HepG2 (cell line): ENCODE data around the gene WWC1. TPM values are rescaled to one million over a fixed set of nuclear protein-coding genes. Genes with fewer than 3 reads are reported as not detected.

Experiments
- FLYWCH1 ChIP-seq: sonication (generic); formaldehyde crosslinking; IDR thresholded peaks from 2 replicates; pipeline ENCODE4 v1.8.1; 2023; ENCODE audit warnings: mild to moderate bottlenecking, missing genetic modification reagents
- GABPA ChIP-seq, 2 experiments: IDR thresholded peaks; 2 replicates each; pipeline ENCODE4 v1.6.1; 2011 to 2016; ENCODE audit warnings: low read depth in 2 of 2, low read length in 1 of 2, missing biosample characterization in 1 of 2, missing genetic modification characterization in 1 of 2
- KAT2B ChIP-seq: fragments of 150-350 bp; IDR thresholded peaks from 2 replicates; pipeline ENCODE4 v1.6.1; 2014; ENCODE audit warnings: low read depth, low read length, borderline replicate concordance
- MEIS2 ChIP-seq: sonication (generic); formaldehyde crosslinking; IDR thresholded peaks from 2 replicates; pipeline ENCODE4 v1.9.0; 2021; ENCODE audit warnings: mild to moderate bottlenecking, missing genetic modification reagents
- NFKBIZ ChIP-seq: IDR thresholded peaks from 2 replicates; pipeline ENCODE4 v1.6.1; 2018; ENCODE audit warnings: missing genetic modification reagents, missing compliant biosample characterization
- NR2F2 ChIP-seq: IDR thresholded peaks from 2 replicates; pipeline ENCODE4 v1.6.1; 2012; ENCODE audit warnings: low read depth, inconsistent platforms, borderline replicate concordance
- PHF21A ChIP-seq: sonication (generic); formaldehyde crosslinking; IDR thresholded peaks from 2 replicates; pipeline ENCODE4 v1.5.0; 2020; ENCODE audit warnings: mild to moderate bottlenecking, missing genetic modification reagents
- PLRG1 ChIP-seq: fragments of 450-650 bp; conservative IDR thresholded peaks from 2 replicates; pipeline ENCODE4 v1.6.1; 2016
- SP5 ChIP-seq: IDR thresholded peaks from 2 replicates; pipeline ENCODE4 v1.6.1; 2016; ENCODE audit warnings: low read depth, borderline replicate concordance
- TEAD2 ChIP-seq: sonication (generic); formaldehyde crosslinking; IDR thresholded peaks from 2 replicates; pipeline ENCODE4 v1.9.0; 2021; ENCODE audit warnings: missing genetic modification reagents
- TEAD3 ChIP-seq: optimal IDR thresholded peaks from 2 replicates; pipeline ENCODE3; 2016; ENCODE audit warnings: borderline replicate concordance
- ZBTB7B ChIP-seq: sonication (generic); formaldehyde crosslinking; IDR thresholded peaks from 2 replicates; pipeline ENCODE4 v1.4.0; 2020; ENCODE audit warnings: missing genetic modification reagents
- ZMYM3 ChIP-seq: sonication (generic); formaldehyde crosslinking; IDR thresholded peaks from 2 replicates; pipeline ENCODE4 v1.5.1; 2020; ENCODE audit warnings: mild to moderate bottlenecking, missing genetic modification reagents
- ZNF335 ChIP-seq: sonication (generic); formaldehyde crosslinking; IDR thresholded peaks from 2 replicates; pipeline ENCODE4 v1.4.0; 2020; ENCODE audit warnings: missing genetic modification reagents
- ZNF430 ChIP-seq: sonication (generic); formaldehyde crosslinking; IDR thresholded peaks from 2 replicates; pipeline ENCODE4 v1.9.0; 2021; ENCODE audit warnings: mild to moderate bottlenecking, missing genetic modification reagents
- ZNF530 ChIP-seq: sonication (generic); formaldehyde crosslinking; IDR thresholded peaks from 2 replicates; pipeline ENCODE4 v1.5.0; 2020; ENCODE audit warnings: low read depth, mild to moderate bottlenecking, missing genetic modification reagents
- ZNF615 ChIP-seq: sonication (generic); formaldehyde crosslinking; IDR thresholded peaks from 2 replicates; pipeline ENCODE4 v1.5.0; 2020; ENCODE audit warnings: mild to moderate bottlenecking, missing genetic modification reagents, borderline replicate concordance
- polyA plus RNA-seq, 8 experiments: library from polyadenylated mRNA; depleted of rRNA in 3 of 8; stranded (reverse) in 7 of 8; unstranded in 1 of 8; fragments of >200 nt; fragmentation: Illumina TruSeq in 4 of 8; extraction: Trizol in 4 of 8; gene quantifications; 2 replicates each; pipeline versions ENCODE4 v1.2.1 to v1.2.3, GENCODE V29; 2011 to 2016; ENCODE audit warnings: low read depth in 4 of 8, missing spikeins in 1 of 8, mixed read lengths in 1 of 8; ENCODE audit not compliant: insufficient read depth in 1 of 8
- total RNA-seq, 5 experiments: library from RNA; depleted of rRNA; stranded (reverse); fragments of >200 nt; fragmentation: Illumina TruSeq; extraction: Trizol; gene quantifications; 2 replicates each; pipeline ENCODE4 v1.2.3, GENCODE V29; 2016; ENCODE audit warnings: low read depth in 1 of 5
- TF ChIP-seq, protein P1 (sequence below), 2 experiments: IDR thresholded peaks; 2 replicates each; pipeline ENCODE4 v1.6.1; 2011 to 2012; ENCODE audit warnings: low read length in 2 of 2, borderline replicate concordance in 1 of 2, low read depth in 1 of 2, mild to moderate bottlenecking in 1 of 2, moderate library complexity in 1 of 2
- TF ChIP-seq, protein P2 (sequence below): sonication (generic); formaldehyde crosslinking; IDR thresholded peaks from 2 replicates; pipeline ENCODE4 v1.4.0; 2020; ENCODE audit warnings: missing genetic modification reagents
- TF ChIP-seq, protein P3 (sequence below): sonication (generic); formaldehyde crosslinking; IDR thresholded peaks from 2 replicates; pipeline ENCODE4 v1.4.0; 2020; ENCODE audit warnings: mild to moderate bottlenecking, missing genetic modification reagents
- TF ChIP-seq, protein P4 (sequence below): sonication (generic); formaldehyde crosslinking; conservative IDR thresholded peaks from 2 replicates; pipeline ENCODE4 v1.4.0; 2020; ENCODE audit warnings: missing genetic modification reagents

WWC1 gene
- total and polyA plus RNA-seq, 2 of the 13 experiments (the other 11 are each of a cell fraction or from before 2014, with no cell fraction given), result 8.3 to 17.9 TPM

DNA sequence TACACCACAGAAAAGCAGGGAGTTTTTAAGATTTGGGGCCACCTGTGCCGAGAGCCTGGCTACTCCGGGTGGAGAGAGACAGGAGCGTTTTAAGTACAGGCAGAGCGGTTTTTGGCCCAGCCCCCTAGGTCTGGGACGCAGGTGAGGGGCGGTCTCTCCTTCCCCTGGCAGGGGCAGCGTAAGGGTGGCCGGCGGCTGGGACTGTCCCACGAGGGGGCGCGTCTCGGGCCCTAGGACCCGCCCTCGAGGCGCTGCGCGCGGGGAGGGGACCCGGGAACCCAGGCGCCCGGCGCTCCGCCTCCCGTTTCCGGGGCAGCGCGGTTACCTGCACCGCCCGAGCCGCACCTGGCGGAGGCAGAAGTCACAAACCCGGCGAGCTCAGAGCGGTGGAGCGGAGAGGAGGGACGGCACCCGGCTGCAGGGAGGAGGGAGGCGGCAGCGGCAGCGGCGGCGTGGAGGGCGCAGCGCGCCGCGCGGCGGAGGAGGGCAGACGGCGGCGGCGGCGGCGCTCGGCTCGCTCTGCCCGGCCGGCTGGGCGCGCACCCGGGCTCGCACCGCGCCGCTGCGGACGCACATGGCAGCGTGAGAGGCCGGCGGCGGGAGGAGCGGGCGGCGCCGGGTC, at the start of gene WWC1 (continued):
- no peak for TF ChIP-seq TEAD2 (CRISPR knock-in tag)
- TF ChIP-seq, protein P1, sequence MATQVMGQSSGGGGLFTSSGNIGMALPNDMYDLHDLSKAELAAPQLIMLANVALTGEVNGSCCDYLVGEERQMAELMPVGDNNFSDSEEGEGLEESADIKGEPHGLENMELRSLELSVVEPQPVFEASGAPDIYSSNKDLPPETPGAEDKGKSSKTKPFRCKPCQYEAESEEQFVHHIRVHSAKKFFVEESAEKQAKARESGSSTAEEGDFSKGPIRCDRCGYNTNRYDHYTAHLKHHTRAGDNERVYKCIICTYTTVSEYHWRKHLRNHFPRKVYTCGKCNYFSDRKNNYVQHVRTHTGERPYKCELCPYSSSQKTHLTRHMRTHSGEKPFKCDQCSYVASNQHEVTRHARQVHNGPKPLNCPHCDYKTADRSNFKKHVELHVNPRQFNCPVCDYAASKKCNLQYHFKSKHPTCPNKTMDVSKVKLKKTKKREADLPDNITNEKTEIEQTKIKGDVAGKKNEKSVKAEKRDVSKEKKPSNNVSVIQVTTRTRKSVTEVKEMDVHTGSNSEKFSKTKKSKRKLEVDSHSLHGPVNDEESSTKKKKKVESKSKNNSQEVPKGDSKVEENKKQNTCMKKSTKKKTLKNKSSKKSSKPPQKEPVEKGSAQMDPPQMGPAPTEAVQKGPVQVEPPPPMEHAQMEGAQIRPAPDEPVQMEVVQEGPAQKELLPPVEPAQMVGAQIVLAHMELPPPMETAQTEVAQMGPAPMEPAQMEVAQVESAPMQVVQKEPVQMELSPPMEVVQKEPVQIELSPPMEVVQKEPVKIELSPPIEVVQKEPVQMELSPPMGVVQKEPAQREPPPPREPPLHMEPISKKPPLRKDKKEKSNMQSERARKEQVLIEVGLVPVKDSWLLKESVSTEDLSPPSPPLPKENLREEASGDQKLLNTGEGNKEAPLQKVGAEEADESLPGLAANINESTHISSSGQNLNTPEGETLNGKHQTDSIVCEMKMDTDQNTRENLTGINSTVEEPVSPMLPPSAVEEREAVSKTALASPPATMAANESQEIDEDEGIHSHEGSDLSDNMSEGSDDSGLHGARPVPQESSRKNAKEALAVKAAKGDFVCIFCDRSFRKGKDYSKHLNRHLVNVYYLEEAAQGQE (IDR thresholded peaks at IDR 0.05; ENCODE audit: borderline replicate concordance in 1 of 2, low read depth in 1 of 2, low read length in 2 of 2), result no peak
- TF ChIP-seq ZNF430, result peak; percentile 69; the same call in 1 of the 2 replicates
- peak; percentile 73 for TF ChIP-seq PHF21A (CRISPR knock-in tag)
- peak; percentile 29 for TF ChIP-seq TEAD3 (CRISPR knock-in tag)
- no peak for TF ChIP-seq ZNF530 (CRISPR knock-in tag)
- TF ChIP-seq ZNF335 (CRISPR knock-in tag), result no peak
- no peak for TF ChIP-seq GABPA (IDR thresholded peaks at IDR 0.05; ENCODE audit: low read depth, low read length)
- no peak for TF ChIP-seq GABPA (CRISPR knock-in tag; IDR thresholded peaks at IDR 0.05; ENCODE audit: low read depth)
- no peak for TF ChIP-seq ZNF615 (CRISPR knock-in tag)
- TF ChIP-seq SP5 (CRISPR knock-in tag), result peak; percentile 68
- no peak for TF ChIP-seq KAT2B
- TF ChIP-seq, protein P2, sequence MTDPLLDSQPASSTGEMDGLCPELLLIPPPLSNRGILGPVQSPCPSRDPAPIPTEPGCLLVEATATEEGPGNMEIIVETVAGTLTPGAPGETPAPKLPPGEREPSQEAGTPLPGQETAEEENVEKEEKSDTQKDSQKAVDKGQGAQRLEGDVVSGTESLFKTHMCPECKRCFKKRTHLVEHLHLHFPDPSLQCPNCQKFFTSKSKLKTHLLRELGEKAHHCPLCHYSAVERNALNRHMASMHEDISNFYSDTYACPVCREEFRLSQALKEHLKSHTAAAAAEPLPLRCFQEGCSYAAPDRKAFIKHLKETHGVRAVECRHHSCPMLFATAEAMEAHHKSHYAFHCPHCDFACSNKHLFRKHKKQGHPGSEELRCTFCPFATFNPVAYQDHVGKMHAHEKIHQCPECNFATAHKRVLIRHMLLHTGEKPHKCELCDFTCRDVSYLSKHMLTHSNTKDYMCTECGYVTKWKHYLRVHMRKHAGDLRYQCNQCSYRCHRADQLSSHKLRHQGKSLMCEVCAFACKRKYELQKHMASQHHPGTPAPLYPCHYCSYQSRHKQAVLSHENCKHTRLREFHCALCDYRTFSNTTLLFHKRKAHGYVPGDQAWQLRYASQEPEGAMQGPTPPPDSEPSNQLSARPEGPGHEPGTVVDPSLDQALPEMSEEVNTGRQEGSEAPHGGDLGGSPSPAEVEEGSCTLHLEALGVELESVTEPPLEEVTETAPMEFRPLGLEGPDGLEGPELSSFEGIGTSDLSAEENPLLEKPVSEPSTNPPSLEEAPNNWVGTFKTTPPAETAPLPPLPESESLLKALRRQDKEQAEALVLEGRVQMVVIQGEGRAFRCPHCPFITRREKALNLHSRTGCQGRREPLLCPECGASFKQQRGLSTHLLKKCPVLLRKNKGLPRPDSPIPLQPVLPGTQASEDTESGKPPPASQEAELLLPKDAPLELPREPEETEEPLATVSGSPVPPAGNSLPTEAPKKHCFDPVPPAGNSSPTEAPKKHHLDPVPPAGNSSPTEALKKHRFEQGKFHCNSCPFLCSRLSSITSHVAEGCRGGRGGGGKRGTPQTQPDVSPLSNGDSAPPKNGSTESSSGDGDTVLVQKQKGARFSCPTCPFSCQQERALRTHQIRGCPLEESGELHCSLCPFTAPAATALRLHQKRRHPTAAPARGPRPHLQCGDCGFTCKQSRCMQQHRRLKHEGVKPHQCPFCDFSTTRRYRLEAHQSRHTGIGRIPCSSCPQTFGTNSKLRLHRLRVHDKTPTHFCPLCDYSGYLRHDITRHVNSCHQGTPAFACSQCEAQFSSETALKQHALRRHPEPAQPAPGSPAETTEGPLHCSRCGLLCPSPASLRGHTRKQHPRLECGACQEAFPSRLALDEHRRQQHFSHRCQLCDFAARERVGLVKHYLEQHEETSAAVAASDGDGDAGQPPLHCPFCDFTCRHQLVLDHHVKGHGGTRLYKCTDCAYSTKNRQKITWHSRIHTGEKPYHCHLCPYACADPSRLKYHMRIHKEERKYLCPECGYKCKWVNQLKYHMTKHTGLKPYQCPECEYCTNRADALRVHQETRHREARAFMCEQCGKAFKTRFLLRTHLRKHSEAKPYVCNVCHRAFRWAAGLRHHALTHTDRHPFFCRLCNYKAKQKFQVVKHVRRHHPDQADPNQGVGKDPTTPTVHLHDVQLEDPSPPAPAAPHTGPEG, result 0 out of 2 replicates have a peak, but pooled peaks have one; percentile 60
- TF ChIP-seq FLYWCH1 (CRISPR knock-in tag), result no peak
- no peak for TF ChIP-seq PLRG1
- no peak for TF ChIP-seq ZMYM3 (CRISPR knock-in tag)
- no peak for TF ChIP-seq NFKBIZ
- TF ChIP-seq NR2F2, result no peak
- TF ChIP-seq, protein P3, sequence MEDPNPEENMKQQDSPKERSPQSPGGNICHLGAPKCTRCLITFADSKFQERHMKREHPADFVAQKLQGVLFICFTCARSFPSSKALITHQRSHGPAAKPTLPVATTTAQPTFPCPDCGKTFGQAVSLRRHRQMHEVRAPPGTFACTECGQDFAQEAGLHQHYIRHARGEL (CRISPR knock-in tag), result no peak
- no peak; the same call in 1 of the 2 replicates for TF ChIP-seq MEIS2
- TF ChIP-seq ZBTB7B (CRISPR knock-in tag), result peak; percentile 78; the same call in 1 of the 2 replicates
- TF ChIP-seq, protein P4, sequence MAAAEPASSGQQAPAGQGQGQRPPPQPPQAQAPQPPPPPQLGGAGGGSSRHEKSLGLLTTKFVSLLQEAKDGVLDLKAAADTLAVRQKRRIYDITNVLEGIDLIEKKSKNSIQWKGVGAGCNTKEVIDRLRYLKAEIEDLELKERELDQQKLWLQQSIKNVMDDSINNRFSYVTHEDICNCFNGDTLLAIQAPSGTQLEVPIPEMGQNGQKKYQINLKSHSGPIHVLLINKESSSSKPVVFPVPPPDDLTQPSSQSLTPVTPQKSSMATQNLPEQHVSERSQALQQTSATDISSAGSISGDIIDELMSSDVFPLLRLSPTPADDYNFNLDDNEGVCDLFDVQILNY, result peak; percentile 48; the same call in 1 of the 2 replicates
